ENCODE measurements around the gene CCHCR1. TPM values are rescaled to one million over a fixed set of nuclear protein-coding genes. Genes with fewer than 3 reads are reported as not detected.
"Not testable (repeated sequence)": the region's sequence is repeated elsewhere in the genome, so short reads cannot be mapped to it uniquely, and the experiment has no call there.

Gene CCHCR1
- total RNA-seq, 1 experiment from 2014 or later, result 43.2 TPM

- intact Hi-C loops (cut with micrococcal nuclease; ENCODE audit: unreplicated experiment), result no loop called here
- Histone ChIP-seq H3K4me1 (peaks cover 5% of the 10 kb centered on the region; the same call in 1 of the 2 replicates), H3K4me3 (ENCODE audit: low read depth, low read length) (no peak overlapping the region), H3K9me3 (no peaks in the 10 kb centered on the region), H3K27me3 (replicated peaks; ENCODE audit: control insufficient read depth, insufficient read depth, low read length) (no peaks in the 10 kb centered on the region), H3K36me3 (ENCODE audit: control insufficient read depth, insufficient read depth, low read length) (no peaks in the 10 kb centered on the region)
- Mint-ChIP-seq H3K4me1 (ENCODE audit: low read depth, unreplicated experiment) (peaks cover 6% of the 10 kb centered on the region), H3K27me3 (ENCODE audit: insufficient read depth, unreplicated experiment) (no peaks in the 10 kb centered on the region), H3K27ac (ENCODE audit: unreplicated experiment) (no peak overlapping the region), H3K36me3 (ENCODE audit: insufficient read depth, unreplicated experiment) (no peaks in the 10 kb centered on the region), H3K4me3 (ENCODE audit: unreplicated experiment) (no peak overlapping the region), H3K9me3 (ENCODE audit: unreplicated experiment) (no peaks in the 10 kb centered on the region)
- ChIA-PET CTCF (no interaction called here), POLR2A (no interaction called here)
- no peak for TF ChIP-seq CTCF (IDR thresholded peaks at IDR 0.05; ENCODE audit: insufficient read depth in 1 of 2, low read depth in 1 of 2, low read length in 1 of 2, severe bottlenecking in 1 of 2, unreplicated experiment in 1 of 2)
- DNase-seq, result no peak
- BruUV-seq (replicated peaks), result no TSS peak
These were observed 11.7 kb upstream of the CCHCR1 start for GRCh38 chr6:31169123-31169857.

- POLR2A ChIA-PET, result no interaction called here
- no peaks in the 10 kb centered on the region for H3K36me3 Mint-ChIP-seq (ENCODE audit: insufficient read depth, unreplicated experiment)
- no peak for TF ChIP-seq CTCF (IDR thresholded peaks at IDR 0.05; ENCODE audit: insufficient read depth in 1 of 2, low read depth in 1 of 2, low read length in 1 of 2, severe bottlenecking in 1 of 2, unreplicated experiment in 1 of 2)
- Histone ChIP-seq H3K4me1 (peaks cover 5% of the 10 kb centered on the region; the same call in 1 of the 2 replicates), H3K36me3 (ENCODE audit: control insufficient read depth, insufficient read depth, low read length) (no peaks in the 10 kb centered on the region), H3K4me3 (ENCODE audit: low read depth, low read length) (no peak overlapping the region), H3K27me3 (replicated peaks; ENCODE audit: control insufficient read depth, insufficient read depth, low read length) (no peaks in the 10 kb centered on the region), H3K9me3 (no peaks in the 10 kb centered on the region)
- no peaks in the 10 kb centered on the region for H3K27me3 Mint-ChIP-seq (ENCODE audit: insufficient read depth, unreplicated experiment)
- H3K4me1 Mint-ChIP-seq (ENCODE audit: low read depth, unreplicated experiment), result peaks cover 6% of the 10 kb centered on the region
- H3K27ac Mint-ChIP-seq (ENCODE audit: unreplicated experiment), result no peak overlapping the region
- H3K4me3 Mint-ChIP-seq (ENCODE audit: unreplicated experiment), result no peak overlapping the region
- CTCF ChIA-PET, result no interaction called here
- no peak for DNase-seq
- no peaks in the 10 kb centered on the region for H3K9me3 Mint-ChIP-seq (ENCODE audit: unreplicated experiment)
- intact Hi-C loops (cut with micrococcal nuclease; ENCODE audit: unreplicated experiment), result no loop called here
- BruUV-seq (replicated peaks), result no TSS peak
These were observed 11.0 kb upstream of the CCHCR1 start for GRCh38 chr6:31168606-31169005.

DNA sequence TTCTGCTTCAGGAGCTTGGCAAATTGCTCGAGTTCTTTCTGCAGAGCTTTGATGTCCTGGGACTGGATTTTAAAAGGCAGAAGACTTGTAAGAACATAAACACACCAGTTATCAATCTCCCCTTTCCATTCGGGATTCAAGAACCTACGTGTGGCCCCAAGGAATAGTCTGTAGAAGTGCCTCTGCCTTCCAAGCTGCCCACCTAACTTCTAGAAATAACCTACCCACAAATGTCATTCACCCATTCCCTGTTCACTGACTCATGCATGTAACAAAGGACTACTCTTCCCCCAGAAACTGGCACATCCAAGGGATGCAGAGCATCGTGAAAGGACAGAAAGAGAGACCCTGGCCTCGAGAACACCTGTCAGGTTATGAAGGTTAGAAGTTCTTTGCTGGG, 8.4 kb upstream of the CCHCR1 start:
- Mint-ChIP-seq H3K27ac (ENCODE audit: unreplicated experiment) (no peak overlapping the region), H3K36me3 (ENCODE audit: insufficient read depth, unreplicated experiment) (peaks cover 4% of the 10 kb centered on the region), H3K4me1 (ENCODE audit: low read depth, unreplicated experiment) (peaks cover 6% of the 10 kb centered on the region), H3K27me3 (ENCODE audit: insufficient read depth, unreplicated experiment) (no peaks in the 10 kb centered on the region), H3K9me3 (ENCODE audit: unreplicated experiment) (no peaks in the 10 kb centered on the region), H3K4me3 (ENCODE audit: unreplicated experiment) (no peak overlapping the region)
- intact Hi-C loops (cut with micrococcal nuclease; ENCODE audit: unreplicated experiment), result no loop called here
- DNase-seq, result no peak
- Histone ChIP-seq H3K9me3 (no peaks in the 10 kb centered on the region), H3K27me3 (replicated peaks; ENCODE audit: control insufficient read depth, insufficient read depth, low read length) (no peaks in the 10 kb centered on the region), H3K36me3 (ENCODE audit: control insufficient read depth, insufficient read depth, low read length) (no peaks in the 10 kb centered on the region), H3K4me3 (ENCODE audit: low read depth, low read length) (no peak overlapping the region), H3K4me1 (peaks cover 5% of the 10 kb centered on the region; the same call in 1 of the 2 replicates)
- CTCF ChIA-PET, result no interaction called here
- no peak for TF ChIP-seq CTCF (IDR thresholded peaks at IDR 0.05; ENCODE audit: insufficient read depth in 1 of 2, low read depth in 1 of 2, low read length in 1 of 2, severe bottlenecking in 1 of 2, unreplicated experiment in 1 of 2)
- POLR2A ChIA-PET, result no interaction called here
- BruUV-seq (replicated peaks), result no TSS peak

- H3K27me3 Mint-ChIP-seq (ENCODE audit: insufficient read depth, unreplicated experiment); intact Hi-C loops (cut with micrococcal nuclease; ENCODE audit: unreplicated experiment); H3K27me3 ChIP-seq (replicated peaks; ENCODE audit: control insufficient read depth, insufficient read depth, low read length); H3K4me1 ChIP-seq; POLR2A ChIA-PET; H3K36me3 ChIP-seq (ENCODE audit: control insufficient read depth, insufficient read depth, low read length); H3K9me3 Mint-ChIP-seq (ENCODE audit: unreplicated experiment); DNase-seq; H3K4me3 Mint-ChIP-seq (ENCODE audit: unreplicated experiment); H3K9me3 ChIP-seq; BruUV-seq (replicated peaks); H3K27ac Mint-ChIP-seq (ENCODE audit: unreplicated experiment); H3K4me1 Mint-ChIP-seq (ENCODE audit: low read depth, unreplicated experiment); H3K4me3 ChIP-seq (ENCODE audit: low read depth, low read length); CTCF ChIA-PET: not testable (repeated sequence)
- peaks cover 11% of the 10 kb centered on the region for H3K36me3 Mint-ChIP-seq (ENCODE audit: insufficient read depth, unreplicated experiment)
These were observed 7.6 kb upstream of the CCHCR1 start for GRCh38 chr6:31165064-31165832.
